ENCODE results near the gene GAREM1.
"Not testable (repeated sequence)": the region's sequence is repeated elsewhere in the genome, so short reads cannot be mapped to it uniquely, and the experiment has no call there.

Gene GAREM1

DNA sequence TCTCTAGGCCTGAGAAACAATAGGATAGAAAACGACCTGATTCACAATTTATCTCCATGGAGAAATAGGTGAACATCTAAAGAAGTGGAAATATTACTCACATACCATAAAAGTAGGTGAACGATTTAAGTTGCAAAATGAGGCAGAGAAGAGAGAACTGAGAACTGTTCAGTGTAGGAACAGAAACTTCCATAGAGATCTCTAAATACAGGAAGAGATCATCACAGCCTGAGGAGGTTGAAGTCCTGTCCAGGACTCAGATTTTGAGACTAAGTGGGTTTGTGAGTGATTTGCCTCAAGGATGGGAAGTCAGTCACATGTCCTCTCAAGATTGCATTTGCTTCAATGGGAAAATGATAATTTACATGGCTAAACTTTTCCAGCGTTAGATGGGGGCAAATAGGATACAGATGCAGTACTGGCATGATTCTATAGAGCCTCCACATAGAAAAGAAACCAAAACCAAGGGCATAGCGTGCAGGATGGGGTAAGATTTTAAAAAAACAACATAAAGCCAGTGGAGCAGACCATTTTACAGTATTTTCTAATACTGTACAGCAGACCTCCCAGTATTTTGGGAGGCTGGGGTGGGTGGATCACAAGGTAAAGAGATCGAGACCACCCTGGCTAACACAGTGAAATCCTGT lies 212.0 kb downstream of the GAREM1 start:
- DNase-seq (ENCODE audit: low read depth, low spot score), result no peak

- DNase-seq (ENCODE audit: low read depth, low spot score), result no peak
Observed at GRCh38 chr18:32258148-32258547, 212.5 kb downstream of the GAREM1 start.

- DNase-seq (ENCODE audit: low read depth, low spot score), result no peak
Observed at GRCh38 chr18:32257084-32257785, 213.4 kb downstream of the GAREM1 start.

- no peak for DNase-seq (ENCODE audit: low read depth, low spot score)
Observed at GRCh38 chr18:32255570-32255969, 215.1 kb downstream of the GAREM1 start.

- no peak for DNase-seq (ENCODE audit: low read depth, low spot score)
Observed at GRCh38 chr18:32252141-32252860, 218.4 kb downstream of the GAREM1 start.

DNA sequence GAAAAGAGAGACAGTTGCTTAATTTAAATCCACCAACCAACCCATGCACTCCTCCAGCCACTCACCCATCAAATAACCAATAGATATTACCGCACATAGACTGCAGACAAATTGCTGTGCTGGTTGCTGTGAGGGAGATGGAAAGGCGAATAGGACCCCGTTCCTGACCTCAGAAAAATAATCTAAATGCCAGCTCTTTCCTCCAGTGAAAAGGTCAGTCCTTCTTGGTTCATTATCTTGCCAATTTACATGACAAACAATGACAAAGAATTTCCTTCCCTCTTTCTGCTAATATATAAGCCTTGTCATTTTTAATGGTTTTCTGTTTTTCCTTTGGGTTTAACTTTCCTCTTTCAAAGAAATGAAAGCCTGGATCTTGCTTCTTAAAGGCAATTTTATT lies 219.2 kb downstream of the GAREM1 start:
- no peak for DNase-seq (ENCODE audit: low read depth, low spot score)

GRCh38 chr18:32249147-32249929 lies 221.3 kb downstream of the GAREM1 start:
- DNase-seq (ENCODE audit: low read depth, low spot score), result no peak

DNA sequence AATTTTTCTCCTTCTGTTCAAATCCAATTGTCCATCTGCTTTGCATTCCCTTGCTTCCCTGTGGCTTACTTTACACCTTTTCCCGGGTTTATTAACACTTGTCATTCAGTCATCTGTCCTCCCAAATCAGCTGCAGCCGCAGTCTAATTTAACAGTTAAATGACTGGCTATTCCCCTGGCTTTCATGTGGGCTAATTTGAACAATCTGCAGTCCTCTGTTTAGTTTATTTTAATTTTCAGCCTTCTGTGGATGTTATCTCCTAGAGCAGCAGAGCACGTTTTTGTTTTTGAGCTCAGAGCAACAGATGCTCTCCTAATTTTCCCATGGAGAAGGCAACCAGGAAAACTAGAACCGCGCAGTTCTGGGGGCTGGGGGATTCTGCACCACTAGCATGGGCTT lies 225.8 kb downstream of the GAREM1 start:
- no peak for DNase-seq (ENCODE audit: low read depth, low spot score)

DNA sequence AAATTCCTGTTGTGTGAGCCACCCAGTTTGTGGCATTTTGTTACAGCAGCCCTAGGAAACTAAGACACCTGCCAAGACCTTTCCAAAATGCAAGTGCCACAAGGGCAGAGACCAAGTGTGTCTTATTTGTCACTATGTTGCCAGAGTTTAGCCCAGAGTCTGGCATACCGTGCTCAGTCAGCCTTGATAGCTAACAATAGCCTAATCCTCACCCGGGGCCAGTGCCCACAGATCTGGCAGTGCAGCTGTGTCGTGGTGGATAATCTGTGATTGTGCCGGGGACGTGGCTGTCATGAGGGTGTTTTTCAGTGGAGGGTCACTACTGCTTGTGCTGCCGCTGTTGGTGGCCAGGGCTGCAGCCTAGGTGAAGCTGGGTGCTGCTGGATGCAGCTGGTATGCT lies 227.3 kb downstream of the GAREM1 start:
- no peak for DNase-seq (ENCODE audit: low read depth, low spot score)

- DNase-seq (ENCODE audit: low read depth, low spot score), result no peak
Observed at GRCh38 chr18:32242395-32242794, 228.3 kb downstream of the GAREM1 start.

GRCh38 chr18:32238635-32239268 lies 231.9 kb downstream of the GAREM1 start:
- DNase-seq (ENCODE audit: low read depth, low spot score), result no peak

- DNase-seq (ENCODE audit: low read depth, low spot score), result no peak
Observed at GRCh38 chr18:32237049-32237448, 233.6 kb downstream of the GAREM1 start.

DNA sequence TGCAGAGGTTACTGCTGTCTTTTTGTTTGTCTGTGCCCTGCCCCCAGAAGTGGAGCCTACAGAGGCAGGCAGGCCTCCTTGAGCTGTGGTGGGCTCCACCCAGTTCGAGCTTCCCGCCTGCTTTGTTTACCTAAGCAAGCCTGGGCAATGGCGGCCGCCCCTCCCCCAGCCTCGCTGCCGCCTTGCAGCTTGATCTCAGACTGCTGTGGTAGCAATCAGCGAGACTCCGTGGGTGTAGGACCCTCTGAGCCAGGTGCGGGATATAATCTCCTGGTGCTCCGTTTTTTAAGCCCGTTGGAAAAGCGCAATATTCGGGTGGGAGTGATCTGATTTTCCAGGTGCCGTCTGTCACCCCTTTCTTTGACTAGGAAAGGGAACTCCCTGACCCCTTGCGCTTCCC lies 237.3 kb downstream of the GAREM1 start:
- not testable (repeated sequence) for DNase-seq (ENCODE audit: low read depth, low spot score)

GRCh38 chr18:32219431-32220018 lies 251.2 kb downstream of the GAREM1 start:
- no peak for DNase-seq (ENCODE audit: low read depth, low spot score)

DNA sequence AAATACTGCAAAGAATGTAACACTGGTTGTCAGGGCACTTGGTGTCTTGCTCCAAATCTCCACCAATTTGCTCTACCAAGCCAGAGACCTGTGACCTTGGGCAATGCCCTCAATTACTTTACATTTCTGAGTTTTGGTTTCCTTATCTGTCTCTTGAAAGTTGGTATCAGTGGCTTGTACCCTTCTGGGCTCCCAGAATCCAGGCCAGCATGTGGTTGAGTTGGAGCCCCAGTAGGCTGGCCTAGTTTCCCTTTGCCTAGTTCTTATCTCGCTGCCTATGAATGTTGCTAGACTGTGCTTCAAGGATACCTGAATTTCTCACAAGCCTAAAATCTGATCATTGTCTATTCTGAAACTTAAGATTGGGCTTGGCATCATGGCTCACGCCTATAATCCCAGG lies 254.3 kb downstream of the GAREM1 start:
- DNase-seq (ENCODE audit: low read depth, low spot score), result no peak

DNA sequence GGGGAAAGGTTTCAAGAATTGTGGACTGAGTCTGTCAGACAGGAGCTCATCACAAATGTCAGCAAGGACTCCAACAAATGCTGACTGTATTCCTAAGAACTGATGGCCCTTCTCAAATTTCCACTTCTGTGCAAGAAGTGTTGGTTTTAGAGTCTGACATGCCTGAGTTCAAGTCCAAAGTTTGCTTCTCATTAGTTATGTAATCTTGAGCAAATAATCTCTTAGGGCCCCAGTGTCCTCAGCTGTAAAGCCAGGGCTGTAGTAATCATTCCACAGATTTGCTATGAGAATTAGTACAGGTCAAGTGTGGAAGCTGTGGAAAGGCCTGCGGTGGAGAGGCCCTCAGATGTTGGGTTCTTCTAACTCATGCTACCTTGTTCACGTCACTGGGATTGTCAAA lies 257.0 kb downstream of the GAREM1 start:
- no peak for DNase-seq (ENCODE audit: low read depth, low spot score)

Data from activated naive CD8-positive, alpha-beta T cell treated with anti-CD3 and anti-CD28 coated beads, Interleukin-2, amount 50 U/mL, for 16 hours (primary cell).